Neuron (in vitro differentiated cells): ENCODE results near the gene TCAF1.
"Not testable (repeated sequence)": the region's sequence is repeated elsewhere in the genome, so short reads cannot be mapped to it uniquely, and the experiment has no call there.

Source experiments
- H2AFZ ChIP-seq: one replicate; pipeline ENCODE4 v1.6.1; 2013; ENCODE audit warnings: low read depth, mild to moderate bottlenecking, inconsistent platforms, low read length, moderate library complexity
- H3K27me3 ChIP-seq: one replicate; pipeline ENCODE4 v1.6.1; 2013; ENCODE audit warnings: low read length; ENCODE audit not compliant: insufficient read depth
- H3K36me3 ChIP-seq: one replicate; pipeline ENCODE4 v1.6.1; 2013; ENCODE audit warnings: low read length; ENCODE audit not compliant: insufficient read depth
- H3K4me1 ChIP-seq: one replicate; pipeline ENCODE4 v1.6.1; 2013; ENCODE audit warnings: low read length; ENCODE audit not compliant: insufficient read depth
- H3K4me3 ChIP-seq: 2 replicates; pipeline ENCODE4 v1.5.1; 2013; ENCODE audit warnings: mild to moderate bottlenecking, low read length, moderate library complexity
- H3K9me3 ChIP-seq: one replicate; pipeline ENCODE4 v1.6.1; 2013; ENCODE audit warnings: low read length

Gene TCAF1

GRCh38 chr7:143876218-143876617 lies 25.8 kb downstream of the TCAF1 start:
- H3K36me3 ChIP-seq, result peaks cover 25% of the 10 kb centered on the region
- no peaks in the 10 kb centered on the region for H3K4me1 ChIP-seq
- no peak overlapping the region for H2AFZ ChIP-seq
- peaks cover 2% of the 10 kb centered on the region for H3K9me3 ChIP-seq
- no peak overlapping the region for H3K4me3 ChIP-seq
- H3K27me3 ChIP-seq, result no peaks in the 10 kb centered on the region

GRCh38 chr7:143873242-143873641 lies 28.7 kb downstream of the TCAF1 start:
- H3K36me3 ChIP-seq, result peaks cover 25% of the 10 kb centered on the region
- not testable (repeated sequence) for H3K27me3 ChIP-seq, H2AFZ ChIP-seq, H3K4me3 ChIP-seq, H3K9me3 ChIP-seq, H3K4me1 ChIP-seq

GRCh38 chr7:143871534-143871933 lies 30.4 kb downstream of the TCAF1 start:
- not testable (repeated sequence) for H2AFZ ChIP-seq, H3K4me1 ChIP-seq, H3K4me3 ChIP-seq, H3K9me3 ChIP-seq, H3K27me3 ChIP-seq
- H3K36me3 ChIP-seq, result peaks cover 19% of the 10 kb centered on the region

GRCh38 chr7:143857994-143858393 lies 44.0 kb downstream of the TCAF1 start:
- not testable (repeated sequence) for H3K9me3 ChIP-seq, H3K36me3 ChIP-seq, H3K4me1 ChIP-seq, H2AFZ ChIP-seq, H3K27me3 ChIP-seq, H3K4me3 ChIP-seq

GRCh38 chr7:143855443-143855842 lies 46.5 kb downstream of the TCAF1 start:
- not testable (repeated sequence) for H3K27me3 ChIP-seq, H3K9me3 ChIP-seq, H2AFZ ChIP-seq, H3K36me3 ChIP-seq, H3K4me1 ChIP-seq, H3K4me3 ChIP-seq

GRCh38 chr7:143850682-143851081 lies 51.3 kb downstream of the TCAF1 start:
- Histone ChIP-seq H3K4me3 (no peak overlapping the region), H3K27me3 (no peaks in the 10 kb centered on the region), H3K4me1 (no peaks in the 10 kb centered on the region), H3K9me3 (no peaks in the 10 kb centered on the region), H3K36me3 (peaks cover 9% of the 10 kb centered on the region), H2AFZ (no peak overlapping the region)

- H3K4me3 ChIP-seq, result no peak overlapping the region
- H3K9me3 ChIP-seq, result no peaks in the 10 kb centered on the region
- H3K36me3 ChIP-seq, result peaks cover 9% of the 10 kb centered on the region
- H2AFZ ChIP-seq, result no peak overlapping the region
- no peaks in the 10 kb centered on the region for H3K27me3 ChIP-seq
- no peaks in the 10 kb centered on the region for H3K4me1 ChIP-seq
Measured at GRCh38 chr7:143849785-143850479, 52.0 kb downstream of the TCAF1 start.

- H2AFZ ChIP-seq, result no peak overlapping the region
Measured at GRCh38 chr7:143848192-143848591, 53.8 kb downstream of the TCAF1 start.

GRCh38 chr7:143846692-143847091 lies 55.3 kb downstream of the TCAF1 start:
- Histone ChIP-seq H3K4me1 (no peaks in the 10 kb centered on the region), H3K9me3 (no peaks in the 10 kb centered on the region), H3K27me3 (no peaks in the 10 kb centered on the region), H3K4me3 (no peak overlapping the region), H3K36me3 (peaks cover 9% of the 10 kb centered on the region), H2AFZ (no peak overlapping the region)

More at GRCh38 chr7:143848192-143848591, 53.8 kb downstream of the TCAF1 start:
- H3K4me3 ChIP-seq, result no peak overlapping the region
- no peaks in the 10 kb centered on the region for H3K9me3 ChIP-seq
- H3K27me3 ChIP-seq, result no peaks in the 10 kb centered on the region
- no peaks in the 10 kb centered on the region for H3K4me1 ChIP-seq
- peaks cover 9% of the 10 kb centered on the region for H3K36me3 ChIP-seq

- H3K27me3 ChIP-seq, H2AFZ ChIP-seq, H3K4me1 ChIP-seq, H3K4me3 ChIP-seq, H3K36me3 ChIP-seq, H3K9me3 ChIP-seq: not testable (repeated sequence)
Measured at GRCh38 chr7:143841696-143842095, 60.3 kb downstream of the TCAF1 start.

GRCh38 chr7:143840062-143840461 lies 61.9 kb downstream of the TCAF1 start:
- not testable (repeated sequence) for H2AFZ ChIP-seq, H3K36me3 ChIP-seq, H3K4me3 ChIP-seq, H3K9me3 ChIP-seq, H3K4me1 ChIP-seq, H3K27me3 ChIP-seq

- H3K4me1 ChIP-seq, H3K36me3 ChIP-seq, H3K4me3 ChIP-seq, H3K27me3 ChIP-seq, H2AFZ ChIP-seq, H3K9me3 ChIP-seq: not testable (repeated sequence)
Measured at GRCh38 chr7:143837223-143837622, 64.8 kb downstream of the TCAF1 start.

- peak overlapping the region; percentile 35 for H3K4me3 ChIP-seq
- not testable (repeated sequence) for H3K36me3 ChIP-seq, H2AFZ ChIP-seq, H3K9me3 ChIP-seq, H3K27me3 ChIP-seq, H3K4me1 ChIP-seq
Measured at GRCh38 chr7:143836622-143837021, 65.4 kb downstream of the TCAF1 start.

GRCh38 chr7:143836088-143836487 lies 65.9 kb downstream of the TCAF1 start:
- not testable (repeated sequence) for H3K9me3 ChIP-seq, H3K4me1 ChIP-seq, H3K36me3 ChIP-seq, H3K27me3 ChIP-seq, H3K4me3 ChIP-seq, H2AFZ ChIP-seq
